ENCODE results near the gene CLTRN.
"Not testable (repeated sequence)": the region's sequence is repeated elsewhere in the genome, so short reads cannot be mapped to it uniquely, and the experiment has no call there.

The CLTRN gene

GRCh38 chrX:15653961-15654360, 10.6 kb downstream of the CLTRN start:
- no peak for DNase-seq (ENCODE audit: low read depth in 2 of 3, low spot score in 1 of 3)

DNA sequence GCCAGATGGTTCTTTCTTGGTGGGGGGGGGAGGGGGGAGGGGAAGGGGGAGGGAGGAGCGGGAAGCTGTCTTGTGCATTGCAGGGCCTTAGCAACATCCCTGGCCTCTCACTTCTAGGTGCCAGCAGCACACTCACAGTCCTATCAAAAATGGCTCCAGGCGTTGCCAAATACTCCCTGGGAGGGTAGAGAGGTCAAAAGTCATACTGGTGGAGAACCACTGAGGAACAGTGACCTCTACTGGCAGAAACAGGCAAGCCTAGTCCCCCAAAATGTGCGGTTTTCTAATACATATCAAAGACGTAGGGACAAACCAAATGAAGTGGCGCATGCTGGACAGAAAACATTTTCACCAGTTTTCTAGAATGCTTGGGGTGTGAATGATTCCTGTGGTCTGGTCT, 17.1 kb downstream of the CLTRN start:
- not testable (repeated sequence) for DNase-seq (ENCODE audit: low read depth in 2 of 3, low spot score in 1 of 3)

GRCh38 chrX:15646543-15646942, 18.1 kb downstream of the CLTRN start:
- DNase-seq (ENCODE audit: low read depth in 2 of 3, low spot score in 1 of 3), result no peak

- DNase-seq (ENCODE audit: low read depth in 2 of 3, low spot score in 1 of 3), result no peak
These were observed 18.6 kb downstream of the CLTRN start for GRCh38 chrX:15646031-15646430.

- no peak for DNase-seq (ENCODE audit: low read depth in 2 of 3, low spot score in 1 of 3)
These were observed 19.3 kb downstream of the CLTRN start for GRCh38 chrX:15645266-15645665.

DNA sequence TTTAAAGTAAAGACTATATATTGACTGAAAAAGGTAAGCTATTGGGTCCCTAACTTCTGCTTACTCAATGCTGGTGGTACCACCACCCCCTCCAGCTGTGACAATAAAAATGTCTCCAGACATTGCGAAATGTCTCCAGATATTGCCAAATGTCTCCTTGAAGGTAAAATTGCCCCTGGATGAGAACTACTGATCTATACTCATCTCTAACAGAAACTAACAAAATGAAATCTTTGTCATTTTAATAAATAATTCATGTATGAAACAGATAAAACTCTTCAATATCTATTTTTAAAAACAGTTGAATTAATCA, 20.1 kb downstream of the CLTRN start:
- no peak for DNase-seq (ENCODE audit: low read depth in 2 of 3, low spot score in 1 of 3)

- DNase-seq (ENCODE audit: low read depth in 2 of 3, low spot score in 1 of 3), result no peak
These were observed 20.6 kb downstream of the CLTRN start for GRCh38 chrX:15643786-15644559.

DNA sequence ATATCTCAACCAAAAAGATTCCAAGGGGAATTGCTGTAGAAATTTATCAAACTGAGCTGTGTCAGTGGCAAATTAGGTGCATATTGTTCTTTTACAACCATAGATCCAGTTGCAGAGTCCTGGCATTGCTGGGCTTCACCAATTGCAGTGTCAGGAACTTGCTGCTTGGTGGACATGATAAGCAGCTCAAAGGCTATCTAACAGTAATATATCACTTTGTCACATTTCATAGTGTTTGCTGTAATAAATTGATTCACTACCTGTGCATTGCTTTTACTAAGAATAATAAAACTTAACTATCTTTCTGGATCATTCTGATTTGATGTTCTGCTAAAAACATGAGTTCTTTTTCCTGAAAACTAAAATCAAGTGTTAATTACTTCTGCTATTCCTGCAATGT, 33.0 kb downstream of the CLTRN start:
- no peak for DNase-seq (ENCODE audit: low read depth in 2 of 3, low spot score in 1 of 3)

GRCh38 chrX:15623054-15623453, 41.6 kb downstream of the CLTRN start:
- DNase-seq (ENCODE audit: low read depth in 2 of 3, low spot score in 1 of 3), result no peak

GRCh38 chrX:15619053-15619755, 45.4 kb downstream of the CLTRN start:
- DNase-seq (ENCODE audit: low read depth in 2 of 3, low spot score in 1 of 3), result no peak

- DNase-seq (ENCODE audit: low read depth in 2 of 3, low spot score in 1 of 3), result no peak
These were observed 47.5 kb downstream of the CLTRN start for GRCh38 chrX:15617111-15617510.

GRCh38 chrX:15616531-15616930, 48.1 kb downstream of the CLTRN start:
- no peak for DNase-seq (ENCODE audit: low read depth in 2 of 3, low spot score in 1 of 3)

DNA sequence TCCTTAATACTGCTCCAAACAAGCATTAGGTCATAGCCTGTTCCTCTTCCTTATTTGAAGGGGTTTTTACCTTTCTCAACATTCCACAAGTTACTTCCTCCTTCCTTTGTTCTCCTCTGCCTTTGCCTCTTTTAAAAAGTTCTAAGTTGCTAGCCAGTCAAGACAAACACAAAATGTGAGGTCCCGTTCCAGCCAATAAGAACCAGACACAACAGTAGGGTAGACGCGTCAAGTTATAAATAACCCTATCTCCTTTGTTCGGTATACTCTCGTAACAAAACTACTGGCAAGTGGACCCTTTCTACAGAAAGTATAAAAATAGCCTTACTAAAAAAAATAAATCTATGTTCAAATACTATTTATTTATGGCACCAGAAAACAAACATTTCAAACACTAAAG, 57.5 kb downstream of the CLTRN start:
- no peak for DNase-seq (ENCODE audit: low read depth in 2 of 3, low spot score in 1 of 3)

- no peak for DNase-seq (ENCODE audit: low read depth in 2 of 3, low spot score in 1 of 3)
These were observed 58.5 kb downstream of the CLTRN start for GRCh38 chrX:15606136-15606535.

DNA sequence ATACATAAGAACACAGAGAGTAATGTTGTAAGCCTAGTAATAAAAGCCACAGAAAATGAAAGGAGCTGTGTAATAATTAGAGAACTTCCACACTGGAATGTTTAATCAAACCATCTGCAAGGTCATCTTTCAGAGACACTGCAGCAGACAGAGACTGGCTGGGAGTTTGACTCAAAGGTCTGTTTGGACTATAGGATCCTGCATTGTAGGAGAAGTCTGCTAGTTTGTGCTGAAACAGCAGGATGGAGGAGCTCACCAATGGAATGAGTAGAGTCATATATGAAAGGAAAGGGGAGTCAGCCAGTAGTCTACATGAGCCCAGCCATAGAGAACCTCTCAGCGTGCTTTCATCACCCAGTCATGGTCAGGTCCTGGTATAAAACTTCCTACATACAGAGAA, 59.4 kb downstream of the CLTRN start:
- DNase-seq (ENCODE audit: low read depth in 2 of 3, low spot score in 1 of 3), result no peak

DNA sequence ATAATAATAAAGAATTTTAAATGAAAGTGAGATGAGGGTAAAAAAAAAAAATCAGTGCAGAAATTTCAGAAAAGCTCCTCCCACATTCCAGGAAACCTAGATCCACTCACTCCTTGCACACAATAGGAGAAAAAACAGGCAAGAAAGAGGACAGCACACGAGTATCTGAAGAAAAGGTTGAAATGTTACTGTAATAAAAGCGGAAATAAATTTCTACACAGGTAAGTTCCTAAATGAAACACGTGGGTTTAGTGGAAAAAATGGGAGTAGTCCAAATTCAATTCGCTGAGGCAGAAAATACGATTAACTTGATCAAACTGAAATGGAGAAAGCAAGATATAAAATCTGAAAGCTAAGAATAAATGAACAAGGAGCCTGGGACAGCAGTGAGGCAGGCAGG, 61.8 kb downstream of the CLTRN start:
- no peak for DNase-seq (ENCODE audit: low read depth in 2 of 3, low spot score in 1 of 3)

GRCh38 chrX:15601932-15602331, 62.7 kb downstream of the CLTRN start:
- no peak for DNase-seq (ENCODE audit: low read depth in 2 of 3, low spot score in 1 of 3)

GRCh38 chrX:15600745-15601144, 63.9 kb downstream of the CLTRN start, which contains the start of gene ACE2:
Gene ACE2 (minus strand): TSS chrX:15600960. CDS start chrX:15600911, 49 bp downstream.
- no peak for DNase-seq (ENCODE audit: low read depth in 2 of 3, low spot score in 1 of 3)

DNA sequence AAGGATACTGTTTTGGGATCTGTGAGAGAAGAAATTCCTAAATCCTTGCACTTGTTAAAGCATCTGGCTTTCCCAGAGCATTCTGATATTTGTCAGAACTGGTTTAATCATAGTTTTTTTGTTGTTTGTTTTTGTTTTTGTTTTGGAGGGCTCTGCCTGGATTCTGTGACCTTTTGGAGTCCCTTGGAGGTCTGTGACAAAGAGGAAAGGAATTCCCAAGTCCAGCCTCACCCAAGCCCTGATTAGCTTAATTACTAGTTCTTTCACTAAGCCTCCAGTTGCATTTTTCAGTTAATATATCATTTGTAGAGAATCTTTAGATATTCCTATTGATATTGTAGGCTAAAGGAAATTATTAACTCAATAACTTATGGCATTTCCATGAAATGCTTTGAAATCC, 64.6 kb downstream of the CLTRN start:
- no peak for DNase-seq (ENCODE audit: low read depth in 2 of 3, low spot score in 1 of 3)

DNA sequence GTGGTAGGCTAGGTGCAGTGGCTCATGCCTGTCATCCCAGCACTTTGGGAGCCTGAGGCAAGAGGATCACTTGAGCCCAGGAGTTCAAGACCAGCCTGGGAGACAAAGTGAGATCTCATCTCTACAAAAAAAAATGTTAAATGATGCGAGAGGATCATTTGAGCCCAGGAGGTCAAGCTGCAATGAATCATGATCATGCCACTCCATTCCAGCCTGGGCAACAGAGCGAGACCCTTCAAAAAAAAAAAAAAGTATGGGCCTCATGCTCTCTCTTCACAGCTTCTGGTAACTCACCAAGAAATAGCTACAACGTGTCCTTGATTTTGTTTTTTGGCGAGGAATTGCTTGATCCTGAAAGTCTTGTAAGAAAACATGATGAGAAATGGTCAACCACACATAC, 65.1 kb downstream of the CLTRN start:
- DNase-seq (ENCODE audit: low read depth in 2 of 3, low spot score in 1 of 3), result no peak

- no peak for DNase-seq (ENCODE audit: low read depth in 2 of 3, low spot score in 1 of 3)
These were observed 66.6 kb downstream of the CLTRN start for GRCh38 chrX:15598026-15598425.

DNA sequence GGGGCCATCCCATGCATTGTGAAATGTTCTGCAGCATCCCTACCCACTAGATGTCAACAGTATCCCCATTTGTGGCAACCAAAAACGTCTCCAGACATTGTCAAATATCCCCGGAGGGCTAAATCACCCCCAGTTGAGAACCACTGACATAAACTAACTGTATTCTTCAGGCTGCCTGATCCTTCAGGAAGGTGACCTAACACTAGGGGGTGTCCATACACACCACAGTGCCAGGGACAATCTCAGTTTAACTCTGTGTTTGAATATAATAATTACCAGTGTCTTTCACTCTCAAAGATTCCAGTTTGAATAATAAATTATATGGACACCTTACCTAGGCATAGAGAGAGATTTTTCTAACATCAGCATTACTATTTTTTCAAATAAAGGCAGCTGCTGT, 70.2 kb downstream of the CLTRN start:
- DNase-seq (ENCODE audit: low read depth in 2 of 3, low spot score in 1 of 3), result no peak
